HG03565 (cell line): ENCODE measurements around the gene PKIG.

Source experiments
- ATAC-seq: cut with Tn5 transposase; IDR thresholded peaks from one replicate; pipeline ENCODE4 v1.9.1; 2021; ENCODE audit warnings: mild to moderate bottlenecking, moderate library complexity; ENCODE audit not compliant: unreplicated experiment

Gene PKIG

GRCh38 chr20:44616604-44616964, 34.2 kb downstream of the PKIG start:
- ATAC-seq: no peak

- no peak for ATAC-seq
Measured at GRCh38 chr20:44618318-44618731, 35.9 kb downstream of the PKIG start.

- ATAC-seq: no peak
Measured at GRCh38 chr20:44619294-44619693, 36.9 kb downstream of the PKIG start.

GRCh38 chr20:44620030-44620429, 37.7 kb downstream of the PKIG start:
- no peak for ATAC-seq

- no peak for ATAC-seq
Measured at GRCh38 chr20:44621325-44621724, 38.9 kb downstream of the PKIG start.

- ATAC-seq: no peak
Measured at GRCh38 chr20:44621939-44622338, 39.6 kb downstream of the PKIG start.

- no peak for ATAC-seq
Measured at GRCh38 chr20:44622501-44623270, 40.3 kb downstream of the PKIG start.

- ATAC-seq: no peak
Measured at GRCh38 chr20:44624152-44624551, 41.8 kb downstream of the PKIG start.

GRCh38 chr20:44624743-44625271, 42.4 kb downstream of the PKIG start:
- no peak for ATAC-seq

GRCh38 chr20:44625361-44625760, 43.0 kb downstream of the PKIG start:
- no peak for ATAC-seq

GRCh38 chr20:44626278-44626677, 43.9 kb downstream of the PKIG start:
- no peak for ATAC-seq

GRCh38 chr20:44627364-44628010, 45.1 kb downstream of the PKIG start:
- no peak for ATAC-seq

- no peak for ATAC-seq
Measured at GRCh38 chr20:44629017-44629385, 46.6 kb downstream of the PKIG start.

GRCh38 chr20:44629542-44629941, 47.2 kb downstream of the PKIG start:
- no peak for ATAC-seq

- ATAC-seq: no peak
Measured at GRCh38 chr20:44630297-44630696, 47.9 kb downstream of the PKIG start.

GRCh38 chr20:44632103-44632752, 49.8 kb downstream of the PKIG start:
- no peak for ATAC-seq

- ATAC-seq: no peak
Measured at GRCh38 chr20:44633187-44633810, 50.9 kb downstream of the PKIG start.

- ATAC-seq: no peak
Measured at GRCh38 chr20:44633872-44634600, 51.7 kb downstream of the PKIG start.

GRCh38 chr20:44635877-44636276, 53.5 kb downstream of the PKIG start:
- ATAC-seq: no peak

GRCh38 chr20:44637042-44637441, 54.7 kb downstream of the PKIG start:
- no peak for ATAC-seq
